ENCODE measurements around the gene HOXC12.

GRCh38 chr12:53998900-53999236 lies 44.2 kb downstream of the HOXC12 start:
- TF ChIP-seq POLR2A (IDR thresholded peaks at IDR 0.05) (no peak), CTCF (IDR thresholded peaks at IDR 0.05) (no peak)

Data from right lobe of liver (tissue), 4 donors.